CD14-positive monocyte (primary cell): ENCODE measurements around the gene LIMK1. TPM values are rescaled to one million over a fixed set of nuclear protein-coding genes. Genes with fewer than 3 reads are reported as not detected.
A peak's percentile ranks its signal among the peaks of the same experiment; 100 is the strongest.
"Not testable (repeated sequence)": the region's sequence is repeated elsewhere in the genome, so short reads cannot be mapped to it uniquely, and the experiment has no call there.

Experiments
- DNase-seq, 3 donors: peaks; one replicate each; pipeline ENCODE4 v3.0.0-alpha.2; 2011 to 2022
- H2AFZ ChIP-seq: 2 replicates; pipeline ENCODE4 v1.6.0; 2012; ENCODE audit warnings: mild to moderate bottlenecking, low read depth, low read length, inconsistent platforms; ENCODE audit not compliant: insufficient read depth, poor library complexity, severe bottlenecking
- H3K27ac ChIP-seq, 2 donors: 1 replicate in 1 of 2; 2 replicates in 1 of 2; pipeline ENCODE4 v1.5.1; 2012 to 2013; ENCODE audit warnings: low read length in 2 of 2, control low read depth in 1 of 2, inconsistent platforms in 1 of 2, low read depth in 1 of 2, mild to moderate bottlenecking in 1 of 2
- H3K27me3 ChIP-seq, 2 donors: one replicate each; pipeline versions ENCODE4 v1.6.0 to v1.6.1; 2011 to 2013; ENCODE audit warnings: low read length in 2 of 2; ENCODE audit not compliant: control insufficient read depth in 2 of 2, insufficient read depth in 2 of 2
- H3K36me3 ChIP-seq, 2 donors: replicated peaks in 1 of 2; 1 replicate in 1 of 2; 2 replicates in 1 of 2; pipeline versions ENCODE4 v1.5.1 to v1.6.1; 2012 to 2013; ENCODE audit warnings: low read length in 2 of 2, control low read depth in 1 of 2, inconsistent platforms in 1 of 2, mild to moderate bottlenecking in 1 of 2; ENCODE audit not compliant: insufficient read depth in 2 of 2, control insufficient read depth in 1 of 2
- H3K4me1 ChIP-seq, 2 donors: 1 replicate in 1 of 2; 2 replicates in 1 of 2; pipeline versions ENCODE4 v1.5.1 to v1.6.1; 2012 to 2013; ENCODE audit warnings: low read length in 2 of 2, control low read depth in 1 of 2, inconsistent platforms in 1 of 2, mild to moderate bottlenecking in 1 of 2, moderate library complexity in 1 of 2; ENCODE audit not compliant: insufficient read depth in 2 of 2, control insufficient read depth in 1 of 2
- H3K4me2 ChIP-seq: replicated peaks from 2 replicates; pipeline ENCODE3; 2012; ENCODE audit warnings: low read length, moderate library complexity, mild to moderate bottlenecking; ENCODE audit not compliant: poor library complexity, severe bottlenecking; ENCODE audit errors: extremely low read depth
- H3K4me3 ChIP-seq, 3 experiments: fragments of 200-600 bp in 1 of 3; sonication (generic) in 1 of 3; replicated peaks in 1 of 3; 1 replicate in 2 of 3; 2 replicates in 1 of 3; pipeline ENCODE4 v1.5.1; 2011 to 2013; ENCODE audit warnings: low read length in 3 of 3, mild to moderate bottlenecking in 3 of 3, control low read depth in 2 of 3, low read depth in 2 of 3, inconsistent platforms in 1 of 3, moderate library complexity in 1 of 3
- H3K79me2 ChIP-seq: 2 replicates; pipeline ENCODE4 v1.6.0; 2012; ENCODE audit warnings: mild to moderate bottlenecking, control low read depth, inconsistent platforms, low read length, moderate library complexity; ENCODE audit not compliant: insufficient read depth
- H3K9ac ChIP-seq: 2 replicates; pipeline ENCODE4 v1.6.0; 2017; ENCODE audit warnings: low read length, mild to moderate bottlenecking; ENCODE audit not compliant: insufficient read depth, poor library complexity, severe bottlenecking
- H3K9me3 ChIP-seq, 2 donors: replicated peaks in 1 of 2; 1 replicate in 1 of 2; 2 replicates in 1 of 2; pipeline versions ENCODE4 v1.5.1 to v1.6.1; 2012 to 2013; ENCODE audit warnings: low read length in 2 of 2, control low read depth in 1 of 2; ENCODE audit not compliant: control insufficient read depth in 1 of 2, insufficient read depth in 1 of 2
- H4K20me1 ChIP-seq: 2 replicates; pipeline ENCODE4 v1.6.0; 2012; ENCODE audit warnings: mild to moderate bottlenecking, low read length, control low read depth, moderate library complexity; ENCODE audit not compliant: insufficient read depth
- H3K27ac Mint-ChIP-seq, 7 donors: one replicate each; pipeline ENCODE4 v1.8.0; 2020; ENCODE audit warnings: mild to moderate bottlenecking in 7 of 7, mixed read lengths in 7 of 7, moderate library complexity in 6 of 7, inconsistent platforms in 2 of 7
- H3K27me3 Mint-ChIP-seq, 3 donors: one replicate each; pipeline ENCODE4 v1.8.0; 2021 to 2022; ENCODE audit warnings: low read depth in 3 of 3, mild to moderate bottlenecking in 3 of 3, mixed read lengths in 3 of 3, moderate library complexity in 3 of 3, inconsistent platforms in 1 of 3
- H3K36me3 Mint-ChIP-seq, 2 donors: one replicate each; pipeline ENCODE4 v1.8.0; 2020; ENCODE audit warnings: mixed read lengths in 2 of 2, inconsistent platforms in 1 of 2, mild to moderate bottlenecking in 1 of 2
- H3K4me1 Mint-ChIP-seq: one replicate; pipeline ENCODE4 v1.8.0; 2020; ENCODE audit warnings: mild to moderate bottlenecking, mixed read lengths
- H3K4me3 Mint-ChIP-seq, 2 donors: one replicate each; pipeline ENCODE4 v1.8.0; 2020; ENCODE audit warnings: mild to moderate bottlenecking in 2 of 2, mixed read lengths in 2 of 2, moderate library complexity in 1 of 2
- H3K9me3 Mint-ChIP-seq, 7 donors: one replicate each; pipeline ENCODE4 v1.8.0; 2020 to 2022; ENCODE audit warnings: mixed read lengths in 7 of 7, mild to moderate bottlenecking in 6 of 7, moderate library complexity in 6 of 7, inconsistent platforms in 2 of 7
- CTCF ChIP-seq: fragments of 200-600 bp; IDR thresholded peaks from one replicate; pipeline ENCODE4 v1.8.0; 2022; ENCODE audit warnings: antibody characterized with exemption, mild to moderate bottlenecking
- whole genome bisulfite sequencing: methylation state at CpG from one replicate; pipeline ENCODE4 v1.1.5; 2013; ENCODE audit warnings: missing lambda C conversion rate; ENCODE audit not compliant: insufficient coverage; 5-methylcytosine and 5-hydroxymethylcytosine counted together
- intact Hi-C, 2 donors: fragments of 100-400 bp; cut with micrococcal nuclease; formaldehyde crosslinking; loops; one replicate each; pipeline versions ENCODE4 v1.15.0 to v1.15.1; 2023
- polyA plus RNA-seq, 3 donors: library from polyadenylated mRNA; depleted of rRNA in 1 of 3; unstranded in 2 of 3; stranded (reverse) in 1 of 3; fragments of 300-500 nt in 2 of 3; fragments of >200 nt in 1 of 3; fragmentation: Illumina TruSeq in 2 of 3; gene quantifications; 1 replicate in 2 of 3; 2 replicates in 1 of 3; pipeline ENCODE4 v1.2.3, GENCODE V29; 2012 to 2021

LIMK1 gene
- polyA plus RNA-seq, 3 donors: 12.6 to 30.2 (median 13.9) TPM

- 99% methylated on average over 16 of the region's 26 CpGs for WGBS
Observed at GRCh38 chr7:74121401-74122249, 38.0 kb downstream of the LIMK1 start.

GRCh38 chr7:74123892-74124291, 40.3 kb downstream of the LIMK1 start:
- H3K4me3 Mint-ChIP-seq: not testable (repeated sequence)

More at GRCh38 chr7:74121401-74122249, 38.0 kb downstream of the LIMK1 start:
- no peak for DNase-seq
- Mint-ChIP-seq H3K4me3 (no peak overlapping the region), H3K27ac (peak overlapping the region in 2 of 7 donors; percentile 21 to 58), H3K9me3 (peaks cover 0 to 3% (median 0%) of the 10 kb centered on the region in 7 donors), H3K27me3 (peaks cover 0 to 4% (median 2%) of the 10 kb centered on the region in 3 donors), H3K4me1 (no peaks in the 10 kb centered on the region), H3K36me3 (peaks cover 40 to 62% of the 10 kb centered on the region in 2 donors)
- Histone ChIP-seq H2AFZ (no peak overlapping the region), H3K4me3 (no peak overlapping the region), H3K4me2 (no peak overlapping the region), H3K9me3 (no peaks in the 10 kb centered on the region), H4K20me1 (no peaks in the 10 kb centered on the region), H3K36me3 (peaks cover 36 to 56% of the 10 kb centered on the region in 2 donors), H3K27ac (no peak overlapping the region), H3K27me3 (no peaks in the 10 kb centered on the region), H3K4me1 (no peaks in the 10 kb centered on the region), H3K79me2 (no peaks in the 10 kb centered on the region), H3K9ac (no peak overlapping the region)
- no peak for TF ChIP-seq CTCF
- intact Hi-C loops: no loop called here

More at GRCh38 chr7:74123892-74124291, 40.3 kb downstream of the LIMK1 start:
- H3K27ac Mint-ChIP-seq, H3K4me3 ChIP-seq, H3K9me3 Mint-ChIP-seq, H2AFZ ChIP-seq, H3K4me1 ChIP-seq, H3K27me3 Mint-ChIP-seq, H3K9me3 ChIP-seq, H4K20me1 ChIP-seq, H3K79me2 ChIP-seq, H3K9ac ChIP-seq, H3K27ac ChIP-seq, intact Hi-C loops, H3K4me2 ChIP-seq, H3K27me3 ChIP-seq, DNase-seq, H3K4me1 Mint-ChIP-seq: not testable (repeated sequence)
- 98% methylated on average over 5 of the region's 7 CpGs for WGBS
- H3K36me3 ChIP-seq: peaks cover 24 to 36% of the 10 kb centered on the region in 2 donors
- H3K36me3 Mint-ChIP-seq: peaks cover 29 to 40% of the 10 kb centered on the region in 2 donors
